SK-N-SH (cell line): ENCODE data around the gene STKLD1.

Experiments used
- CTCF ChIP-seq: fragments of 200-600 bp; sonication (generic); IDR thresholded peaks from 2 replicates; pipeline ENCODE4 v1.6.1; 2017; ENCODE audit warnings: antibody characterized with exemption, mild to moderate bottlenecking, moderate library complexity
- FOXM1 ChIP-seq: IDR thresholded peaks from 2 replicates; pipeline ENCODE4 v1.4.0; 2012; ENCODE audit warnings: low read depth, mild to moderate bottlenecking
- POLR2AphosphoS5 ChIP-seq: IDR thresholded peaks from 2 replicates; pipeline ENCODE4 v1.6.1; 2012; ENCODE audit warnings: low read depth, low read length
- RCOR1 ChIP-seq: fragments of 150-350 bp; IDR thresholded peaks from 2 replicates; pipeline ENCODE4 v1.6.1; 2017; ENCODE audit warnings: antibody characterized with exemption, low read length
- YY1 ChIP-seq: IDR thresholded peaks from 2 replicates; pipeline ENCODE4 v1.4.0; 2012; ENCODE audit warnings: low read depth, mild to moderate bottlenecking

GRCh38 chr9:133344071-133344470 is 32.1 kb upstream of the STKLD1 start:
- TF ChIP-seq FOXM1 (no peak), RCOR1 (no peak), CTCF (no peak), YY1 (no peak), POLR2AphosphoS5 (no peak)
